G401 (cell line): ENCODE results near the gene FRMD4B. TPM values are rescaled to one million over a fixed set of nuclear protein-coding genes. Genes with fewer than 3 reads are reported as not detected.

Source experiments
- DNase-seq: peaks from one replicate; pipeline ENCODE4 v3.0.0-alpha.2; 2015; ENCODE audit warnings: low spot score
- in situ Hi-C: cut with HindIII; loops from 2 replicates; pipeline ENCODE4 v1.10.0; 2016; ENCODE audit warnings: low sequenced_read_pairs, mixed read lengths
- total RNA-seq: library from RNA; depleted of rRNA; stranded (reverse); fragments of >200 nt; shearing (Covaris generic); gene quantifications from 2 replicates; pipeline ENCODE4 v1.2.3, GENCODE V29; 2014

FRMD4B gene
- total RNA-seq, 1 experiment from 2014 or later, result 19.9 TPM

- DNase-seq, result no peak
- in situ Hi-C loops, result no loop called here
Measured at GRCh38 chr3:69197455-69197854, 188.4 kb downstream of the FRMD4B start.

- no peak for DNase-seq
- in situ Hi-C loops, result no loop called here
Measured at GRCh38 chr3:69196876-69197275, 189.0 kb downstream of the FRMD4B start.

- DNase-seq, result no peak
- in situ Hi-C loops, result no loop called here
Measured at GRCh38 chr3:69194431-69195165, 191.3 kb downstream of the FRMD4B start.

GRCh38 chr3:69193749-69194148, 192.1 kb downstream of the FRMD4B start:
- DNase-seq, result no peak
- in situ Hi-C loops, result no loop called here

- DNase-seq, result no peak
- in situ Hi-C loops, result no loop called here
Measured at GRCh38 chr3:69191516-69191915, 194.4 kb downstream of the FRMD4B start.

- in situ Hi-C loops, result no loop called here
- DNase-seq, result no peak
Measured at GRCh38 chr3:69189487-69189886, 196.4 kb downstream of the FRMD4B start.

- in situ Hi-C loops, result no loop called here
- no peak for DNase-seq
Measured at GRCh38 chr3:69186575-69187093, 199.3 kb downstream of the FRMD4B start.

- in situ Hi-C loops, result no loop called here
- no peak for DNase-seq
Measured at GRCh38 chr3:69182588-69183316, 203.1 kb downstream of the FRMD4B start.

- DNase-seq, result no peak
- in situ Hi-C loops, result no loop called here
Measured at GRCh38 chr3:69181592-69182211, 204.2 kb downstream of the FRMD4B start.

GRCh38 chr3:69180869-69181591, 204.9 kb downstream of the FRMD4B start:
- in situ Hi-C loops, result no loop called here
- no peak for DNase-seq

- in situ Hi-C loops, result no loop called here
- DNase-seq, result no peak
Measured at GRCh38 chr3:69179740-69180372, 206.0 kb downstream of the FRMD4B start.

- in situ Hi-C loops, result no loop called here
- DNase-seq, result no peak
Measured at GRCh38 chr3:69178838-69179739, 206.8 kb downstream of the FRMD4B start.

GRCh38 chr3:69178082-69178481, 207.8 kb downstream of the FRMD4B start:
- in situ Hi-C loops, result no loop called here
- no peak for DNase-seq

- in situ Hi-C loops, result no loop called here
- DNase-seq, result no peak
Measured at GRCh38 chr3:69174871-69175737, 210.8 kb downstream of the FRMD4B start.

- in situ Hi-C loops, result no loop called here
- no peak for DNase-seq
Measured at GRCh38 chr3:69174445-69174844, 211.4 kb downstream of the FRMD4B start.

- in situ Hi-C loops, result no loop called here
- no peak for DNase-seq
Measured at GRCh38 chr3:69172058-69172457, 213.8 kb downstream of the FRMD4B start.

GRCh38 chr3:69166446-69166845, 219.4 kb downstream of the FRMD4B start:
- in situ Hi-C loops, result no loop called here
- no peak for DNase-seq
